ENCODE data around the gene CBLC. TPM values are rescaled to one million over a fixed set of nuclear protein-coding genes. Genes with fewer than 3 reads are reported as not detected.
"Not testable (repeated sequence)": the region's sequence is repeated elsewhere in the genome, so short reads cannot be mapped to it uniquely, and the experiment has no call there.

Gene CBLC
- total RNA-seq, 1 donor, result not detected

DNA sequence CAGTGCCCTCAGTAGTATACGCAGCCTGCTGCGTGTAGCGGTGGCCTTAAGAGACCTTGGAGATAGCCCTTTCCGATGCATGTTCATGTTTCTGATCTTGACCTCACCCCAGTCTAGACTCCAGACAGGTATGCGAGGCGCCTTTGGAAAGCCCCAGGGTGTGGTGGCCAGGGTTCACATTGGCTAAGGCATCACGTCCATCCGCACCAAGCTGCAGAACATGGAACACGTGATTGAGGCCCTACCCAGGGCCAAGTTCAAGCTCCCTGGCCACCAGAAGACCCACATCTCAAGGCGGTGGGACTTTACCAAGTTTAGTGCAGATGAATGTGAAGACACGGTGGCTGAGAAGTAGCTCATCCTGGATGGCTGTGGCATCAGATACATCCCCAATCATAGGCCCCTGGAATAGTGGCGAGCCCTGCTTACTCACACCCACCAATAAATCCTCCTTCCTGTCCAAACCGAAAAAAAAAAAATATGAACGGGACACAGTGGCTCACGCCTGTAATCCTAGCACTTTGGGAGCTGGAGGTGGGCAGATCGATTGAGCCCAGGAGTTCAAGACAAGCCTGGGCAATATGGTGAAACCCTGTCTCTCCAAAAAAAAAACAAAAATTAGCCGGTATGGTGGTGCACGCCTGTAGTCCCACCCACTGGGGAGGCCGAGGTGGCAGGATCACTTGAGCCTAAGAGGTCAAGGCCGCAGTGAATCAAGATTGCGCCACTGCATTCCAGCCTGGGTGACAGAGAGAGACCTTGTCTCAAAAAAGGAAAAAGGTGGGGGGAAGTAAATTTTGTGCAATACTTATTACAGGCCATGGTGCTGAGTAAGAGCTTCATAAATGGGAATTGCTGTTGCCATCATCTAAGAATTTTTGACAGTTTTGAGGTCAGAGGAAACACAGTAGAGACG, 12.4 kb upstream of the CBLC start:
- no peak for DNase-seq (ENCODE audit: low read depth)
- TF ChIP-seq, protein P1, sequence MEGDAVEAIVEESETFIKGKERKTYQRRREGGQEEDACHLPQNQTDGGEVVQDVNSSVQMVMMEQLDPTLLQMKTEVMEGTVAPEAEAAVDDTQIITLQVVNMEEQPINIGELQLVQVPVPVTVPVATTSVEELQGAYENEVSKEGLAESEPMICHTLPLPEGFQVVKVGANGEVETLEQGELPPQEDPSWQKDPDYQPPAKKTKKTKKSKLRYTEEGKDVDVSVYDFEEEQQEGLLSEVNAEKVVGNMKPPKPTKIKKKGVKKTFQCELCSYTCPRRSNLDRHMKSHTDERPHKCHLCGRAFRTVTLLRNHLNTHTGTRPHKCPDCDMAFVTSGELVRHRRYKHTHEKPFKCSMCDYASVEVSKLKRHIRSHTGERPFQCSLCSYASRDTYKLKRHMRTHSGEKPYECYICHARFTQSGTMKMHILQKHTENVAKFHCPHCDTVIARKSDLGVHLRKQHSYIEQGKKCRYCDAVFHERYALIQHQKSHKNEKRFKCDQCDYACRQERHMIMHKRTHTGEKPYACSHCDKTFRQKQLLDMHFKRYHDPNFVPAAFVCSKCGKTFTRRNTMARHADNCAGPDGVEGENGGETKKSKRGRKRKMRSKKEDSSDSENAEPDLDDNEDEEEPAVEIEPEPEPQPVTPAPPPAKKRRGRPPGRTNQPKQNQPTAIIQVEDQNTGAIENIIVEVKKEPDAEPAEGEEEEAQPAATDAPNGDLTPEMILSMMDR (IDR thresholded peaks at IDR 0.05; ENCODE audit: insufficient read depth, low read length), result no peak

DNA sequence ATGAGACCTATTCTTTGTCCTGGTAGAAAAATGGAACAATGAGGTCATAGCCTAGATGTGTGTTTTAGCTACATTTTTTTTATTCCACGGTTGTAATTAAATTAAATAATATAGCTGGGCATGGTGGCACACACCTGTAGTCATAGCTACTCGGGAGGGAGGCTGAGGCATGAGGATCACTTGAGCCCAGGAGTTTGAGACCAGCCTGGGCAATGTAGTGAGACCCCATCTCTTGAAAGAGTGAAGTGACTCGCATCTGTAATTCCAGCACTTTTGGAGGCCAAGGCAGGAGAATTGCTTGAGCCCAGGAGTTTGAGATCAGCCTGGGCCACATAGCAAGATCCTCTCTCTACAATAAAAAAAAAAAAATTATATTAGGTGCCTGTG, 11.7 kb upstream of the CBLC start:
- TF ChIP-seq, protein P1 (IDR thresholded peaks at IDR 0.05; ENCODE audit: insufficient read depth, low read length), result no peak
- no peak for DNase-seq (ENCODE audit: low read depth)

More for the DNA sequence above, 12.4 kb upstream of the CBLC start:
- no peak overlapping the region for H3K4me3 ChIP-seq (ENCODE audit: low read depth, low read length)

GRCh38 chr19:44767295-44768180, 10.2 kb upstream of the CBLC start:
- H3K4me3 ChIP-seq (ENCODE audit: low read depth, low read length), result no peak overlapping the region
- no peak for DNase-seq (ENCODE audit: low read depth)
- TF ChIP-seq, protein P1 (IDR thresholded peaks at IDR 0.05; ENCODE audit: insufficient read depth, low read length), result no peak

More for the DNA sequence above, 11.7 kb upstream of the CBLC start:
- no peak overlapping the region for H3K4me3 ChIP-seq (ENCODE audit: low read depth, low read length)

- TF ChIP-seq, protein P1 (IDR thresholded peaks at IDR 0.05; ENCODE audit: insufficient read depth, low read length), result peak; percentile 75
- peak; percentile 94 for DNase-seq (ENCODE audit: low read depth)
- no peak overlapping the region for H3K4me3 ChIP-seq (ENCODE audit: low read depth, low read length)
These were observed 7.0 kb upstream of the CBLC start for GRCh38 chr19:44770550-44771257.

- not testable (repeated sequence) for DNase-seq (ENCODE audit: low read depth)
These were observed 5.5 kb upstream of the CBLC start for GRCh38 chr19:44772144-44772543.

DNA sequence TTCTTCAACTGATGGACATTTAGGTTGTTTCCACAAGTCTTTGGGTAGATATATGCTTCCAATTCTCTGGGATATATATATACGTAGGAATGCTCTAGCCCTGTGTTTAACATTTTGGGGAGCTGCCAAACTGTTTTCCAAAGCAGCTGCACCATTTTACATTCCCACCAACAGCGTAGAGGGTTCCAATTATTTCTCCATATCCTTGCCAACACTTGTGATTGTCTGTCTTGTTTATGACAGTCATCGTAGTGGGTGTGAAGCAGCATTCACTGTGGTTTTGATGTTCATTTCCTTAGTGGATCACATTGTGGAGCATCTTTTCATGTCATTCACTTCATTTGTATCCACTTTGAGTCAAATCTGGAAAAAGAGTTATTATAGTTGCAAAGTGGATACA, 4.7 kb upstream of the CBLC start:
- TF ChIP-seq, protein P1 (IDR thresholded peaks at IDR 0.05; ENCODE audit: insufficient read depth, low read length), result no peak
- DNase-seq (ENCODE audit: low read depth), result no peak
- H3K4me3 ChIP-seq (ENCODE audit: low read depth, low read length), result no peak overlapping the region

More at GRCh38 chr19:44772144-44772543, 5.5 kb upstream of the CBLC start:
- H3K4me3 ChIP-seq (ENCODE audit: low read depth, low read length), result not testable (repeated sequence)
